ENCODE measurements around the gene LRRC28. TPM values are rescaled to one million over a fixed set of nuclear protein-coding genes. Genes with fewer than 3 reads are reported as not detected.
"Not testable (repeated sequence)": the region's sequence is repeated elsewhere in the genome, so short reads cannot be mapped to it uniquely, and the experiment has no call there.

Gene LRRC28
- total RNA-seq, 1 donor = 27.6 TPM

DNA sequence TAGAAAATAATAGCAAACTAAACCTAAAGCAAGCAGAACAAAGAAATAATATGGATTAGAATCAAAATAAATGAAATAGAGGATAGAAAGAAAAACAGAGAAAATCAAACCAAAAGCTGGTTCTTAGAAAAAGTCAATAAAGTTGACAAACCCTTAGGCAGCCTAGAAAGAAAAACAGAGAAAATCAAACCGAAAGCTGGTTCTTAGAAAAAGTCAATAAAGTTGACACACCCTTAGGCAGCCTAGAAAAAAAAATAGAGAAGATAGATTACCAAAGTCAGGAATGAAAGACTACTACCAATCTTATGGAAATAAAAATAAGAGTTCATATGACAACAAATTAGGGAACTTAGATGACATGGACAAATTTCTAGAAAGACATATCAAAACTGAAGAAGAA, 142.4 kb downstream of the LRRC28 start:
- H3K4me3 ChIP-seq (ENCODE audit: low read depth, low read length) = no peak overlapping the region
- DNase-seq (ENCODE audit: low read depth) = no peak
- TF ChIP-seq, protein P1, sequence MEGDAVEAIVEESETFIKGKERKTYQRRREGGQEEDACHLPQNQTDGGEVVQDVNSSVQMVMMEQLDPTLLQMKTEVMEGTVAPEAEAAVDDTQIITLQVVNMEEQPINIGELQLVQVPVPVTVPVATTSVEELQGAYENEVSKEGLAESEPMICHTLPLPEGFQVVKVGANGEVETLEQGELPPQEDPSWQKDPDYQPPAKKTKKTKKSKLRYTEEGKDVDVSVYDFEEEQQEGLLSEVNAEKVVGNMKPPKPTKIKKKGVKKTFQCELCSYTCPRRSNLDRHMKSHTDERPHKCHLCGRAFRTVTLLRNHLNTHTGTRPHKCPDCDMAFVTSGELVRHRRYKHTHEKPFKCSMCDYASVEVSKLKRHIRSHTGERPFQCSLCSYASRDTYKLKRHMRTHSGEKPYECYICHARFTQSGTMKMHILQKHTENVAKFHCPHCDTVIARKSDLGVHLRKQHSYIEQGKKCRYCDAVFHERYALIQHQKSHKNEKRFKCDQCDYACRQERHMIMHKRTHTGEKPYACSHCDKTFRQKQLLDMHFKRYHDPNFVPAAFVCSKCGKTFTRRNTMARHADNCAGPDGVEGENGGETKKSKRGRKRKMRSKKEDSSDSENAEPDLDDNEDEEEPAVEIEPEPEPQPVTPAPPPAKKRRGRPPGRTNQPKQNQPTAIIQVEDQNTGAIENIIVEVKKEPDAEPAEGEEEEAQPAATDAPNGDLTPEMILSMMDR (IDR thresholded peaks at IDR 0.05; ENCODE audit: insufficient read depth, low read depth, low read length) = no peak

GRCh38 chr15:99396375-99396774, 145.1 kb downstream of the LRRC28 start:
- TF ChIP-seq, protein P1 (IDR thresholded peaks at IDR 0.05; ENCODE audit: insufficient read depth, low read depth, low read length) = no peak
- DNase-seq (ENCODE audit: low read depth) = no peak
- no peak overlapping the region for H3K4me3 ChIP-seq (ENCODE audit: low read depth, low read length)

DNA sequence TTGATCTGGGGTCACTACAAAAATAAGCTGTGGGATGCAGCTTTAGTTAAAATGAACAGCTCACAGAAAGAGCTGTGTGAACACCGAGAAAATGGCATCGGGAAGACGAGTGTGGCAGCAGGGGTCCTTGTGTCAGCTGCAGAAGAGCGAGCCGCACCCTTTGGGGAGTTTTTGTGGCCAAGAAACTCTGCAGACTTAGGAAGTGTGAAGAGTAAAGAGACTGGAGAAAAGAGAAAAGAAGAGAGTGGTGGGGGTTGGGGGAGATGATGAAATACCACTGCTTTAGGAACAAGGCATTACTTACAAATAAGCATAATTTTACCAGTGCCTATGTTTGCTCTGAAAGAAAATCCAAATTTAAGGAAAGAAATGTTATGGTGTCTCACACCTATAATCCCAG, 147.8 kb downstream of the LRRC28 start:
- H3K4me3 ChIP-seq (ENCODE audit: low read depth, low read length) = no peak overlapping the region
- TF ChIP-seq, protein P1 (IDR thresholded peaks at IDR 0.05; ENCODE audit: insufficient read depth, low read depth, low read length) = no peak
- peak; percentile 7 for DNase-seq (ENCODE audit: low read depth)

DNA sequence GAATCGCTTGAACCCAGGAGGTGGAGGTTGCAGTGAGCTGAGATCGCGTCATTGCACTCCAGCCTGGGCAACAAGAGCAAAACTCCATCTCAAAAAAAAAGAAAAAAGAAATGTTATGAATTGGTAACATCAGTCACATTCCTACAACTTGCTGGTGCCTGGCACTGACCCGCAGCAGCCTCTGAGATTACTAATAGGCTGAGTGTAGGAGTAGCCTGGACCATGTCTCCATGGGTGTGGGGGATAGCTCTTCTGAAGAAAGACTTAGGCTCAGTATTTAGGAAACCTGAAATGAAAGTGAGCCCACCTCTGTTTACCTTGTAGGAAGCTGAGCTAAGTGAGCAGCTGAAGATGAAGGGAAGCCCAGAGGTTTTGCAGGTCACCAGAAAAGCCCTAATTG, 148.3 kb downstream of the LRRC28 start:
- TF ChIP-seq, protein P1 (IDR thresholded peaks at IDR 0.05; ENCODE audit: insufficient read depth, low read depth, low read length) = no peak
- no peak overlapping the region for H3K4me3 ChIP-seq (ENCODE audit: low read depth, low read length)
- DNase-seq (ENCODE audit: low read depth) = no peak

DNA sequence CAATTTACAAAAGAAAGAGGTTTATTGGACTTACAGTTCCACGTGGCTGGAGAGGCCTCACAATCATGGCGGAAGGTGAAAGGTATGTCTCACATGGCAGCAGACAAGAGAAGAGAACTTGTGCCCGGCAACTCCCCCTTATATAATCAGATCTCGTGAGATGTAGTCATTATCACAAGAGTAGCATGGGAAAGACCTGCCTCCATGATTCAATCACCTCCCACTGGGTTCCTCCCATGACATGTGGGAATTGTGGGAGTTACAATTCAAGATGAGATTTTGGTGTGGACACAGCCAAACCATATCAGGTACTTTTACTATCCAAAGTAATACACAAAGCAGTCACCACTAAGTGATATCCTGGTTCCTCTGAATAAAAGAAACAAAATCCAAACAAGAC, 149.9 kb downstream of the LRRC28 start:
- H3K4me3 ChIP-seq (ENCODE audit: low read depth, low read length); DNase-seq (ENCODE audit: low read depth): not testable (repeated sequence)

DNA sequence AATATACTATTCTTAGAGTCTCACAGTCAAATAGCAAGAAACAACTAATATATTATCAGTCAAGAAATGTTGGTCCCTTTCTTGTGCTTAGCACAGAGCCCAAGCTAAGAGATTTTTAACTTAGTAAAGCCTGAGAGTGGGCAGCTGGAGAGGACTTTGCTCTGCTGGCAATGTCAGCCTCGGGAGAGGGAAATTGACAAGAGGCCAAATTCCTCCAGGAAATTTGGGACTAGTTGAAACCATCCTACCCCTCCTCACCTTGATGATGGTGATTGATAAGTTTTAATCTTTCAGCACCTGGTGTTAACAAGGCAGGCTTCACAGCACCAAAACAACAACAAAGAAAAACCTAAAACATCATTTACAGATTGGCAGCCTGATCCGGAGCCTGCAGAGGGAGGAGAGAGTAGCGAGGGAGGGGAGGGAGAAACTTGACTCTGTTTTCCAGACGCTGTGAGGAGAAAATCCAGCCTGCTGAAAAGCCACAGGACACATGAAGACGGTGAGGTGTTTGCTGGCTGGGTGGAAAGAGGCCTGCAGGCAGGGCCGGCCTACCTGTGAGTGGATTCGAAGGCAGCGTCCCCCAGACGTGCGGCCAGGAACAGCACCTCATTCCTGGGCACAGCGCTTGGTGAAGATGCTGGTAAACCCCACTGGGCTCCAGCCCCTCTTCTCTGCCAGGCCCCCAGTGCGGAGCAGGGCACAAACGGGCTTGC, 150.9 kb downstream of the LRRC28 start:
- TF ChIP-seq, protein P1 (IDR thresholded peaks at IDR 0.05; ENCODE audit: insufficient read depth, low read depth, low read length) = no peak
- no peak for DNase-seq (ENCODE audit: low read depth)
- H3K4me3 ChIP-seq (ENCODE audit: low read depth, low read length) = no peak overlapping the region

- no peak overlapping the region for H3K4me3 ChIP-seq (ENCODE audit: low read depth, low read length)
- DNase-seq (ENCODE audit: low read depth) = no peak
- TF ChIP-seq, protein P1 (IDR thresholded peaks at IDR 0.05; ENCODE audit: insufficient read depth, low read depth, low read length) = no peak
Observed at GRCh38 chr15:99403597-99403996, 152.3 kb downstream of the LRRC28 start.
